ENCODE data around the gene MTSS2.

MTSS2 gene

GRCh38 chr16:70685938-70686375 lies at the start of gene MTSS2:
Gene MTSS2 (minus strand): TSS chr16:70686053. CDS start chr16:70685791, 262 bp downstream.
- H3K27ac ChIP-seq (ENCODE audit: low read length), result no peak within 1 kb of the TSS
- H3K27me3 ChIP-seq (ENCODE audit: control insufficient read depth, insufficient read depth, low read length), result no peaks in the 10 kb centered on the region
- H3K9me3 ChIP-seq (ENCODE audit: control insufficient read depth, insufficient read depth, low read length), result no peaks in the 10 kb centered on the region
- H3K4me1 ChIP-seq (ENCODE audit: control insufficient read depth, insufficient read depth, low read length), result peaks cover 7% of the 10 kb centered on the region
- WGBS (ENCODE audit: insufficient coverage, insufficient read length), result no CpG with 5 or more reads among the region's 72 CpGs
- DNase-seq (ENCODE audit: low read depth, low spot score), result no peak
- peak within 1 kb of the TSS; percentile 47 for H3K4me3 ChIP-seq (ENCODE audit: low read length)
- H3K36me3 ChIP-seq (ENCODE audit: control insufficient read depth, insufficient read depth, low read length), result no peaks in the 10 kb centered on the region

DNA sequence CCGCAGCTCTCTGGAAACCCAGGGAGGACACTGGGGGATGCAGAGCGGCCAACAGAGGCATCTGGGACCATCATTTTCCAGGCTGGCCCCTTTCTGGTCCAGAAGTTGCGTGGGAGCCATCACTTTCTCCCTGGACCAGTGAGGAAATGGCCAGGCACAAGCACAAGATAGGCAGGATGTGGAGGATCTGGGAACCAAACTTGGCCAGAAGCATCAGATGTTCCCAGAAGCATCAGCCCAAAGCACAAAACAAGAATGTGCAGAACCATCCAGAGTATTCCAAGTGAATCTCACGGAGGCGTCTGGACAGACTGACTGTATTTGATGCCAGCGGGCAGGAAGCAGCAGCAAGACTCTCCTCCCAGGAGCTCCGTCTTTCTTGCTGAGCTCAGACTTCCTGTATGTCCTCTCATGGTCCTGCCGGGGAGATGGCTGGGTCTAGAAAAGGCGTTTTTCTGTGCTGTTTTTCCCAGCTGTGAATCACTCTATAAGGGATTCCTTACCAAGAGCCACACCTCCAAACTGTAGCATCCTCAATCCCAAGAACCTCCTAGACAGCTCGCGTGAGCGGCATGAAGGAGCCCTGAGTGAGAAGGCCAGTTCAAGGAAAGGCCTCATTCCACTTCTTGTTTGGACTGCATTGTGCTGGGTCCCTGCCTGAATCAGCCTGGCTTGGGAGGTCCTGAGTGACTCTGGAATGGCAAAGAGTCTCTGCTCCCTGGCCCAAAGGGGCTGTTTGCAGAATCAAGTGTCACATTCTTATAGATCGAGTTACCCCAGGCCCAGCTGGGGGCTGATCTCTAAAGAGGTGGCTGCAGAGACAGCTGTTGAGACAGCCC lies 49.5 kb upstream of the MTSS2 start:
- Histone ChIP-seq H3K27me3 (ENCODE audit: control insufficient read depth, insufficient read depth, low read length) (no peaks in the 10 kb centered on the region), H3K27ac (ENCODE audit: low read length) (no peak overlapping the region), H3K4me1 (ENCODE audit: control insufficient read depth, insufficient read depth, low read length) (peaks cover 3% of the 10 kb centered on the region; the same call in 1 of the 2 replicates), H3K36me3 (ENCODE audit: control insufficient read depth, insufficient read depth, low read length) (no peaks in the 10 kb centered on the region), H3K4me3 (ENCODE audit: low read length) (no peak overlapping the region), H3K9me3 (ENCODE audit: control insufficient read depth, insufficient read depth, low read length) (no peaks in the 10 kb centered on the region)
- no peak for DNase-seq (ENCODE audit: low read depth, low spot score)
- WGBS (ENCODE audit: insufficient coverage, insufficient read length), result no CpG with 5 or more reads among the region's 13 CpGs

- H3K4me3 ChIP-seq (ENCODE audit: low read length), result no peak overlapping the region
- H3K36me3 ChIP-seq (ENCODE audit: control insufficient read depth, insufficient read depth, low read length), result no peaks in the 10 kb centered on the region
- no peak for DNase-seq (ENCODE audit: low read depth, low spot score)
- WGBS (ENCODE audit: insufficient coverage, insufficient read length), result no CpG with 5 or more reads among the region's 4 CpGs
- H3K27ac ChIP-seq (ENCODE audit: low read length), result no peak overlapping the region
- no peaks in the 10 kb centered on the region for H3K27me3 ChIP-seq (ENCODE audit: control insufficient read depth, insufficient read depth, low read length)
- no peaks in the 10 kb centered on the region for H3K9me3 ChIP-seq (ENCODE audit: control insufficient read depth, insufficient read depth, low read length)
- peaks cover 3% of the 10 kb centered on the region; the same call in 1 of the 2 replicates for H3K4me1 ChIP-seq (ENCODE audit: control insufficient read depth, insufficient read depth, low read length)
Measured at GRCh38 chr16:70734522-70735095, 48.8 kb upstream of the MTSS2 start.

- peaks cover 2% of the 10 kb centered on the region; the same call in 1 of the 2 replicates for H3K4me1 ChIP-seq (ENCODE audit: control insufficient read depth, insufficient read depth, low read length)
- H3K4me3 ChIP-seq (ENCODE audit: low read length), result no peak overlapping the region
- DNase-seq (ENCODE audit: low read depth, low spot score), result no peak
- no peak overlapping the region for H3K27ac ChIP-seq (ENCODE audit: low read length)
- no peaks in the 10 kb centered on the region for H3K9me3 ChIP-seq (ENCODE audit: control insufficient read depth, insufficient read depth, low read length)
- no CpG with 5 or more reads among the region's 3 CpGs for WGBS (ENCODE audit: insufficient coverage, insufficient read length)
- H3K27me3 ChIP-seq (ENCODE audit: control insufficient read depth, insufficient read depth, low read length), result no peaks in the 10 kb centered on the region
- H3K36me3 ChIP-seq (ENCODE audit: control insufficient read depth, insufficient read depth, low read length), result peaks cover 4% of the 10 kb centered on the region; the same call in 1 of the 2 replicates
Measured at GRCh38 chr16:70730944-70731343, 45.1 kb upstream of the MTSS2 start.

DNA sequence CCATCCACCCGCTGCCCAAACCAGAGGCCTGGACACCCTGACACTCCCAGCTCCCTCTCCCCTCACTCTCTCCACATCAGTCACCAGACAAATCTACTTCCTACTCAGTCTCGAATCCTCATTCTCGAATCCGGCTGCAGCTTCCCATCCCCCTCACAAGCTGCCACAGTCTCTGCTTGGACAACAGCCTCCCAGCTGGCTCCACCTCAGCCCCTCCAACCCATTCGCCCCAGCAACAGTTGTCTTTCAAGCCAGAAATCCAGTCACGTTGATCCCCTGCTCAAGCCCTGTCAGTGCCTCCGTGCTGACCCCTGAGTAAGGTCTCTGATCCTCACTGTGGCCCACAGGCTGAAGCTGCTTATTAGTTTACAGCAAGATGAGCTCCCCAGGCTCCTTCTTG lies 44.2 kb upstream of the MTSS2 start:
- H3K4me1 ChIP-seq (ENCODE audit: control insufficient read depth, insufficient read depth, low read length), result no peaks in the 10 kb centered on the region
- H3K36me3 ChIP-seq (ENCODE audit: control insufficient read depth, insufficient read depth, low read length), result peaks cover 4% of the 10 kb centered on the region; the same call in 1 of the 2 replicates
- H3K27me3 ChIP-seq (ENCODE audit: control insufficient read depth, insufficient read depth, low read length), result no peaks in the 10 kb centered on the region
- WGBS (ENCODE audit: insufficient coverage, insufficient read length), result no CpG with 5 or more reads among the region's 7 CpGs
- DNase-seq (ENCODE audit: low read depth, low spot score), result no peak
- no peak overlapping the region for H3K27ac ChIP-seq (ENCODE audit: low read length)
- H3K9me3 ChIP-seq (ENCODE audit: control insufficient read depth, insufficient read depth, low read length), result no peaks in the 10 kb centered on the region
- no peak overlapping the region for H3K4me3 ChIP-seq (ENCODE audit: low read length)

GRCh38 chr16:70729292-70729691 lies 43.4 kb upstream of the MTSS2 start:
- no peaks in the 10 kb centered on the region for H3K9me3 ChIP-seq (ENCODE audit: control insufficient read depth, insufficient read depth, low read length)
- H3K27me3 ChIP-seq (ENCODE audit: control insufficient read depth, insufficient read depth, low read length), result no peaks in the 10 kb centered on the region
- H3K4me3 ChIP-seq (ENCODE audit: low read length), result no peak overlapping the region
- no peak overlapping the region for H3K27ac ChIP-seq (ENCODE audit: low read length)
- peaks cover 4% of the 10 kb centered on the region; the same call in 1 of the 2 replicates for H3K36me3 ChIP-seq (ENCODE audit: control insufficient read depth, insufficient read depth, low read length)
- H3K4me1 ChIP-seq (ENCODE audit: control insufficient read depth, insufficient read depth, low read length), result no peaks in the 10 kb centered on the region
- no peak for DNase-seq (ENCODE audit: low read depth, low spot score)
- no CpG with 5 or more reads among the region's 8 CpGs for WGBS (ENCODE audit: insufficient coverage, insufficient read length)

- no peak for DNase-seq (ENCODE audit: low read depth, low spot score)
- no peaks in the 10 kb centered on the region for H3K4me1 ChIP-seq (ENCODE audit: control insufficient read depth, insufficient read depth, low read length)
- H3K36me3 ChIP-seq (ENCODE audit: control insufficient read depth, insufficient read depth, low read length), result peaks cover 4% of the 10 kb centered on the region; the same call in 1 of the 2 replicates
- H3K27me3 ChIP-seq (ENCODE audit: control insufficient read depth, insufficient read depth, low read length), result no peaks in the 10 kb centered on the region
- no peak overlapping the region for H3K27ac ChIP-seq (ENCODE audit: low read length)
- H3K4me3 ChIP-seq (ENCODE audit: low read length), result no peak overlapping the region
- WGBS (ENCODE audit: insufficient coverage, insufficient read length), result no CpG with 5 or more reads among the region's 9 CpGs
- H3K9me3 ChIP-seq (ENCODE audit: control insufficient read depth, insufficient read depth, low read length), result no peaks in the 10 kb centered on the region
Measured at GRCh38 chr16:70728150-70728549, 42.3 kb upstream of the MTSS2 start.

DNA sequence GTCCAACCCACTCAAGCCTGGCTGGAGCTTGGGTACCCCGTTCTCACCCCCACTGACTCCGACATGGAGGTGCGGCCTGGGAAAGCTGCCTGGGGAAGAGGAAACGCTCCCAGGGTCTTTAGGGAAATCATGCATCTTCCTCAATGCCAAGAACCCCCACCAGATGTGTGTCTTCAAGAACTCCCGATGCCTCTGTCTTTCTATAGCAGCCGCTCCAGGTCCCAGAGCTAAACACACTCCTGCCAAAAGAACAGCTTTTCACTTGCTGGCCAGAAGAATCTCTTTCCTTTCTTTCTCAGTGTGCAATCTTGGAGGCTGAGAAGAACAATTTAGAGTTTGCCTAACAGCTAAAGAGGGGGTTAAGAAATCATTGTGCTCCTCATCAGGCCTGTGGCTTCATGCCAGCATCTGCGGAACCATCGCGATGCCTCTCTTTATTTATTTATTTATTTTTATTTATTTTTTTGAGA lies 41.1 kb upstream of the MTSS2 start:
- no CpG with 5 or more reads among the region's 9 CpGs for WGBS (ENCODE audit: insufficient coverage, insufficient read length)
- H3K27me3 ChIP-seq (ENCODE audit: control insufficient read depth, insufficient read depth, low read length), result no peaks in the 10 kb centered on the region
- H3K36me3 ChIP-seq (ENCODE audit: control insufficient read depth, insufficient read depth, low read length), result peaks cover 4% of the 10 kb centered on the region; the same call in 1 of the 2 replicates

GRCh38 chr16:70725912-70726828 lies 40.3 kb upstream of the MTSS2 start:
- Histone ChIP-seq H3K4me1 (ENCODE audit: control insufficient read depth, insufficient read depth, low read length) (no peaks in the 10 kb centered on the region), H3K27ac (ENCODE audit: low read length) (no peak overlapping the region), H3K9me3 (ENCODE audit: control insufficient read depth, insufficient read depth, low read length) (no peaks in the 10 kb centered on the region), H3K36me3 (ENCODE audit: control insufficient read depth, insufficient read depth, low read length) (peaks cover 4% of the 10 kb centered on the region; the same call in 1 of the 2 replicates), H3K4me3 (ENCODE audit: low read length) (no peak overlapping the region), H3K27me3 (ENCODE audit: control insufficient read depth, insufficient read depth, low read length) (no peaks in the 10 kb centered on the region)
- WGBS (ENCODE audit: insufficient coverage, insufficient read length), result no CpG with 5 or more reads among the region's 31 CpGs
- no peak for DNase-seq (ENCODE audit: low read depth, low spot score)

More for the DNA sequence above, 41.1 kb upstream of the MTSS2 start:
- no peak for DNase-seq (ENCODE audit: low read depth, low spot score)
- no peaks in the 10 kb centered on the region for H3K9me3 ChIP-seq (ENCODE audit: control insufficient read depth, insufficient read depth, low read length)
- H3K4me1 ChIP-seq (ENCODE audit: control insufficient read depth, insufficient read depth, low read length), result no peaks in the 10 kb centered on the region
- H3K4me3 ChIP-seq (ENCODE audit: low read length), result no peak overlapping the region
- H3K27ac ChIP-seq (ENCODE audit: low read length), result no peak overlapping the region
